ENCODE measurements around the gene ANKRD24. TPM values are rescaled to one million over a fixed set of nuclear protein-coding genes. Genes with fewer than 3 reads are reported as not detected.

The ANKRD24 gene
- total and polyA plus RNA-seq, 2 donors (not counting 3 experiments of a cell fraction or from before 2014, with no cell fraction given): 0.07 to 0.27 TPM

DNA sequence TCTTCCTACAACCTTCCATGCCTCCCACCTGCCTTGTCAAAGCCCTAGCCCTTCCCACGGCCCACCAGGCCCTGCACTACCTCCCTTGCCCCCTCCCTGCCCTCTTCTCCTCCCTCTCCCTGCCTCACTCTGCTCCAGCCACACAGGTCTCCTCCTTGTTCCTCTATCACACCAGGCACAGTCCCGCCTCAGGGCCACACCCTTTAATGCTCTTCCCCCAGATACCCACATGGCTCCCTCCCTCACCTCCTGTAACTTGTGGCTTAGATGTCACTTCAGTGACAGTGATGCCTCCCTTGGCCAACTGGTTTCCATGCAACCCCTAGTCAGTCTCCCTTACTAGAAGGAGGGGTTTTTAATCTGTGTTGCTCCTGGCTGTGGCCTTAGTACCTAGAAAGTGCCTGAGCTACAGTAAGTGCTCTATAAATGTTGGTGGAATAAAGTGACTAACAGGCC is 1.4 kb upstream of the ANKRD24 start:
- no peak for TF ChIP-seq MYC (IDR thresholded peaks at IDR 0.05; ENCODE audit: low read depth, low read length)
- no peak for TF ChIP-seq FOS (IDR thresholded peaks at IDR 0.05; ENCODE audit: borderline replicate concordance, insufficient read depth, low read length)
- no peak for TF ChIP-seq EZH2 (IDR thresholded peaks at IDR 0.05; ENCODE audit: borderline replicate concordance, low read depth, low read length, severe bottlenecking)
- TF ChIP-seq, protein P1, sequence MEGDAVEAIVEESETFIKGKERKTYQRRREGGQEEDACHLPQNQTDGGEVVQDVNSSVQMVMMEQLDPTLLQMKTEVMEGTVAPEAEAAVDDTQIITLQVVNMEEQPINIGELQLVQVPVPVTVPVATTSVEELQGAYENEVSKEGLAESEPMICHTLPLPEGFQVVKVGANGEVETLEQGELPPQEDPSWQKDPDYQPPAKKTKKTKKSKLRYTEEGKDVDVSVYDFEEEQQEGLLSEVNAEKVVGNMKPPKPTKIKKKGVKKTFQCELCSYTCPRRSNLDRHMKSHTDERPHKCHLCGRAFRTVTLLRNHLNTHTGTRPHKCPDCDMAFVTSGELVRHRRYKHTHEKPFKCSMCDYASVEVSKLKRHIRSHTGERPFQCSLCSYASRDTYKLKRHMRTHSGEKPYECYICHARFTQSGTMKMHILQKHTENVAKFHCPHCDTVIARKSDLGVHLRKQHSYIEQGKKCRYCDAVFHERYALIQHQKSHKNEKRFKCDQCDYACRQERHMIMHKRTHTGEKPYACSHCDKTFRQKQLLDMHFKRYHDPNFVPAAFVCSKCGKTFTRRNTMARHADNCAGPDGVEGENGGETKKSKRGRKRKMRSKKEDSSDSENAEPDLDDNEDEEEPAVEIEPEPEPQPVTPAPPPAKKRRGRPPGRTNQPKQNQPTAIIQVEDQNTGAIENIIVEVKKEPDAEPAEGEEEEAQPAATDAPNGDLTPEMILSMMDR (IDR thresholded peaks at IDR 0.05; ENCODE audit: extremely low read depth in 1 of 2, insufficient read depth in 1 of 2, low read depth in 1 of 2, low read length in 2 of 2): no peak
- no peak for TF ChIP-seq JUN (IDR thresholded peaks at IDR 0.05; ENCODE audit: borderline replicate concordance, insufficient read depth, insufficient read length, low read depth)
- no peak for TF ChIP-seq GATA2 (IDR thresholded peaks at IDR 0.05; ENCODE audit: insufficient read depth, insufficient read length, low read depth, low read length)
- TF ChIP-seq POLR2AphosphoS5 (IDR thresholded peaks at IDR 0.05; ENCODE audit: insufficient read depth, low read depth, low read length): no peak
- TF ChIP-seq POLR2A (IDR thresholded peaks at IDR 0.05; ENCODE audit: low read depth, low read length): no peak
- TF ChIP-seq, protein P2, sequence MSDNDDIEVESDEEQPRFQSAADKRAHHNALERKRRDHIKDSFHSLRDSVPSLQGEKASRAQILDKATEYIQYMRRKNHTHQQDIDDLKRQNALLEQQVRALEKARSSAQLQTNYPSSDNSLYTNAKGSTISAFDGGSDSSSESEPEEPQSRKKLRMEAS (IDR thresholded peaks at IDR 0.05; ENCODE audit: insufficient read depth, insufficient read length): no peak
- no TSS peak for BruUV-seq (replicated peaks)
- dilution Hi-C loops (cut with MboI; ENCODE audit: extremely low pct_ligation_motif_present, low sequenced_read_pairs) (no loop called here), intact Hi-C loops (cut with micrococcal nuclease) (no loop called here)
- Histone ChIP-seq H3K79me2 (ENCODE audit: control insufficient read depth, insufficient read depth, low read length) (peaks cover 2% of the 10 kb centered on the region), H3K9me3 (replicated peaks; ENCODE audit: control insufficient read depth, insufficient read depth, low read length) (no peaks in the 10 kb centered on the region), H3K27me3 (ENCODE audit: control insufficient read depth in 2 of 2, insufficient read depth in 2 of 2, low read length in 2 of 2) (no peaks in the 10 kb centered on the region), H3K4me3 (replicated peaks in 1 of 3; ENCODE audit: insufficient read depth in 1 of 3, low read depth in 1 of 3, low read length in 3 of 3) (no peak overlapping the region), H3K4me2 (ENCODE audit: insufficient read depth, low read length) (no peak overlapping the region), H3K4me1 (ENCODE audit: control insufficient read depth, extremely low read depth, insufficient read depth, low read length) (peaks cover 3% of the 10 kb centered on the region), H3K9ac (replicated peaks; ENCODE audit: extremely low read depth, insufficient read depth, low read length) (no peak overlapping the region), H3K36me3 (ENCODE audit: control insufficient read depth in 2 of 2, extremely low read depth in 1 of 2, insufficient read depth in 2 of 2, low read length in 2 of 2) (peaks cover 0 to 5% of the 10 kb centered on the region in 2 experiments), H3K27ac (ENCODE audit: insufficient read depth, low read depth, low read length) (no peak overlapping the region), H2AFZ (ENCODE audit: low read depth, low read length) (no peak overlapping the region), H4K20me1 (replicated peaks; ENCODE audit: control insufficient read depth, extremely low read depth, insufficient read depth, low read length) (no peaks in the 10 kb centered on the region), H3K9me1 (replicated peaks; ENCODE audit: control insufficient read depth, extremely low read depth, insufficient read depth, low read length) (no peaks in the 10 kb centered on the region)
- no peak for FAIRE-seq
- no peak for DNase-seq (ENCODE audit: low read depth, low spot score)
- CTCF ChIA-PET: interaction anchor here (0.5 kb wide), 1 partner anchor 30 kb away, joined by 3 read pairs; no protein-coding TSS in a partner anchor
- POLR2A ChIA-PET: no interaction called here
